ENCODE results near the gene PRKAA2.

GRCh38 chr1:56647106-56647505 lies 2.0 kb downstream of the PRKAA2 start:
- TF ChIP-seq EZH2 (IDR thresholded peaks at IDR 0.05; ENCODE audit: borderline replicate concordance, low read depth, low read length, severe bottlenecking) (no peak), CTCF (IDR thresholded peaks at IDR 0.05; ENCODE audit: borderline replicate concordance, extremely low read depth, low read length, poor library complexity, severe bottlenecking) (no peak)
